Measurements from ENCODE around the gene F7. TPM values are rescaled to one million over a fixed set of nuclear protein-coding genes. Genes with fewer than 3 reads are reported as not detected.

F7 gene
- total and polyA plus RNA-seq, 2 donors, result 0.14 to 0.24 TPM

GRCh38 chr13:113140677-113141600, 35.3 kb downstream of the F7 start:
- Histone ChIP-seq H3K4me3 (ENCODE audit: low read length in 2 of 2) (no peak overlapping the region), H3K4me1 (ENCODE audit: control insufficient read depth in 2 of 2, insufficient read depth in 2 of 2, low read length in 2 of 2) (no peaks in the 10 kb centered on the region), H3K27ac (ENCODE audit: low read depth in 1 of 2, low read length in 1 of 2) (no peak overlapping the region), H3K9me3 (ENCODE audit: control insufficient read depth in 2 of 2, insufficient read depth in 1 of 2, low read length in 1 of 2) (no peaks in the 10 kb centered on the region), H3K36me3 (ENCODE audit: control insufficient read depth in 2 of 2, insufficient read depth in 2 of 2, low read length in 1 of 2) (no peaks in the 10 kb centered on the region), H3K27me3 (ENCODE audit: control insufficient read depth in 2 of 2, insufficient read depth in 1 of 2, low read length in 1 of 2) (peaks cover 0 to 10% of the 10 kb centered on the region in 2 donors)
- DNase-seq (ENCODE audit: low read depth in 6 of 9, low spot score in 9 of 9), result no peak
- WGBS, result 96% methylated on average over 26 of the region's 26 CpGs

GRCh38 chr13:113141601-113141970, 36.0 kb downstream of the F7 start:
- H3K27ac ChIP-seq (ENCODE audit: low read depth in 1 of 2, low read length in 1 of 2), result no peak overlapping the region
- no peaks in the 10 kb centered on the region for H3K4me1 ChIP-seq (ENCODE audit: control insufficient read depth in 2 of 2, insufficient read depth in 2 of 2, low read length in 2 of 2)
- no peak overlapping the region for H3K4me3 ChIP-seq (ENCODE audit: low read length in 2 of 2)
- peaks cover 0 to 11% of the 10 kb centered on the region in 2 donors for H3K27me3 ChIP-seq (ENCODE audit: control insufficient read depth in 2 of 2, insufficient read depth in 1 of 2, low read length in 1 of 2)
- no peaks in the 10 kb centered on the region for H3K36me3 ChIP-seq (ENCODE audit: control insufficient read depth in 2 of 2, insufficient read depth in 2 of 2, low read length in 1 of 2)
- WGBS, result 97% methylated on average over 18 of the region's 18 CpGs
- DNase-seq (ENCODE audit: low read depth in 6 of 9, low spot score in 9 of 9), result no peak
- no peaks in the 10 kb centered on the region for H3K9me3 ChIP-seq (ENCODE audit: control insufficient read depth in 2 of 2, insufficient read depth in 1 of 2, low read length in 1 of 2)

- Histone ChIP-seq H3K9me3 (ENCODE audit: control insufficient read depth in 2 of 2, insufficient read depth in 1 of 2, low read length in 1 of 2) (no peaks in the 10 kb centered on the region), H3K36me3 (ENCODE audit: control insufficient read depth in 2 of 2, insufficient read depth in 2 of 2, low read length in 1 of 2) (no peaks in the 10 kb centered on the region), H3K4me1 (ENCODE audit: control insufficient read depth in 2 of 2, insufficient read depth in 2 of 2, low read length in 2 of 2) (no peaks in the 10 kb centered on the region), H3K27me3 (ENCODE audit: control insufficient read depth in 2 of 2, insufficient read depth in 1 of 2, low read length in 1 of 2) (peaks cover 0 to 11% of the 10 kb centered on the region in 2 donors), H3K27ac (ENCODE audit: low read depth in 1 of 2, low read length in 1 of 2) (no peak overlapping the region), H3K4me3 (ENCODE audit: low read length in 2 of 2) (no peak overlapping the region)
- 92% methylated on average over 7 of the region's 7 CpGs for WGBS
- no peak for DNase-seq (ENCODE audit: low read depth in 6 of 9, low spot score in 9 of 9)
These were observed 37.3 kb downstream of the F7 start for GRCh38 chr13:113142876-113143275.

- H3K4me3 ChIP-seq (ENCODE audit: low read length in 2 of 2), result no peak overlapping the region
- WGBS, result 93% methylated on average over 39 of the region's 39 CpGs
- DNase-seq (ENCODE audit: low read depth in 6 of 9, low spot score in 9 of 9), result no peak
- no peak overlapping the region for H3K27ac ChIP-seq (ENCODE audit: low read depth in 1 of 2, low read length in 1 of 2)
- H3K36me3 ChIP-seq (ENCODE audit: control insufficient read depth in 2 of 2, insufficient read depth in 2 of 2, low read length in 1 of 2), result no peaks in the 10 kb centered on the region
- no peaks in the 10 kb centered on the region for H3K9me3 ChIP-seq (ENCODE audit: control insufficient read depth in 2 of 2, insufficient read depth in 1 of 2, low read length in 1 of 2)
- peaks cover 0 to 11% of the 10 kb centered on the region in 2 donors for H3K27me3 ChIP-seq (ENCODE audit: control insufficient read depth in 2 of 2, insufficient read depth in 1 of 2, low read length in 1 of 2)
- no peaks in the 10 kb centered on the region for H3K4me1 ChIP-seq (ENCODE audit: control insufficient read depth in 2 of 2, insufficient read depth in 2 of 2, low read length in 2 of 2)
These were observed 38.1 kb downstream of the F7 start for GRCh38 chr13:113143466-113144254.

- Histone ChIP-seq H3K27ac (ENCODE audit: low read depth in 1 of 2, low read length in 1 of 2) (no peak overlapping the region), H3K4me1 (ENCODE audit: control insufficient read depth in 2 of 2, insufficient read depth in 2 of 2, low read length in 2 of 2) (no peaks in the 10 kb centered on the region), H3K4me3 (ENCODE audit: low read length in 2 of 2) (no peak overlapping the region), H3K9me3 (ENCODE audit: control insufficient read depth in 2 of 2, insufficient read depth in 1 of 2, low read length in 1 of 2) (peaks cover 0 to 2% of the 10 kb centered on the region in 2 donors), H3K27me3 (ENCODE audit: control insufficient read depth in 2 of 2, insufficient read depth in 1 of 2, low read length in 1 of 2) (peaks cover 0 to 5% of the 10 kb centered on the region in 2 donors), H3K36me3 (ENCODE audit: control insufficient read depth in 2 of 2, insufficient read depth in 2 of 2, low read length in 1 of 2) (no peaks in the 10 kb centered on the region)
- no peak for DNase-seq (ENCODE audit: low read depth in 6 of 9, low spot score in 9 of 9)
- WGBS, result 91% methylated on average over 12 of the region's 12 CpGs
These were observed 38.7 kb downstream of the F7 start for GRCh38 chr13:113144255-113144629.

- H3K4me1 ChIP-seq (ENCODE audit: control insufficient read depth in 2 of 2, insufficient read depth in 2 of 2, low read length in 2 of 2), result no peaks in the 10 kb centered on the region
- no peaks in the 10 kb centered on the region for H3K36me3 ChIP-seq (ENCODE audit: control insufficient read depth in 2 of 2, insufficient read depth in 2 of 2, low read length in 1 of 2)
- no peak for DNase-seq (ENCODE audit: low read depth in 6 of 9, low spot score in 9 of 9)
- H3K27me3 ChIP-seq (ENCODE audit: control insufficient read depth in 2 of 2, insufficient read depth in 1 of 2, low read length in 1 of 2), result peaks cover 0 to 8% of the 10 kb centered on the region in 2 donors
- H3K27ac ChIP-seq (ENCODE audit: low read depth in 1 of 2, low read length in 1 of 2), result no peak overlapping the region
- peaks cover 0 to 2% of the 10 kb centered on the region in 2 donors for H3K9me3 ChIP-seq (ENCODE audit: control insufficient read depth in 2 of 2, insufficient read depth in 1 of 2, low read length in 1 of 2)
- WGBS, result 89% methylated on average over 12 of the region's 12 CpGs
- H3K4me3 ChIP-seq (ENCODE audit: low read length in 2 of 2), result no peak overlapping the region
These were observed 39.9 kb downstream of the F7 start for GRCh38 chr13:113145496-113145895.

- no peak for DNase-seq (ENCODE audit: low read depth in 6 of 9, low spot score in 9 of 9)
- no peak overlapping the region for H3K27ac ChIP-seq (ENCODE audit: low read depth in 1 of 2, low read length in 1 of 2)
These were observed 40.5 kb downstream of the F7 start for GRCh38 chr13:113145911-113146598.

GRCh38 chr13:113146750-113147149, 41.2 kb downstream of the F7 start:
- Histone ChIP-seq H3K4me1 (ENCODE audit: control insufficient read depth in 2 of 2, insufficient read depth in 2 of 2, low read length in 2 of 2) (no peaks in the 10 kb centered on the region), H3K9me3 (ENCODE audit: control insufficient read depth in 2 of 2, insufficient read depth in 1 of 2, low read length in 1 of 2) (peaks cover 0 to 2% of the 10 kb centered on the region in 2 donors), H3K27ac (ENCODE audit: low read depth in 1 of 2, low read length in 1 of 2) (no peak overlapping the region), H3K27me3 (ENCODE audit: control insufficient read depth in 2 of 2, insufficient read depth in 1 of 2, low read length in 1 of 2) (peaks cover 0 to 19% of the 10 kb centered on the region in 2 donors), H3K4me3 (ENCODE audit: low read length in 2 of 2) (no peak overlapping the region), H3K36me3 (ENCODE audit: control insufficient read depth in 2 of 2, insufficient read depth in 2 of 2, low read length in 1 of 2) (no peaks in the 10 kb centered on the region)
- 93% methylated on average over 9 of the region's 9 CpGs for WGBS
- no peak for DNase-seq (ENCODE audit: low read depth in 6 of 9, low spot score in 9 of 9)

More at GRCh38 chr13:113145911-113146598, 40.5 kb downstream of the F7 start:
- H3K4me1 ChIP-seq (ENCODE audit: control insufficient read depth in 2 of 2, insufficient read depth in 2 of 2, low read length in 2 of 2), result no peaks in the 10 kb centered on the region
- no peaks in the 10 kb centered on the region for H3K36me3 ChIP-seq (ENCODE audit: control insufficient read depth in 2 of 2, insufficient read depth in 2 of 2, low read length in 1 of 2)
- peaks cover 0 to 14% of the 10 kb centered on the region in 2 donors for H3K27me3 ChIP-seq (ENCODE audit: control insufficient read depth in 2 of 2, insufficient read depth in 1 of 2, low read length in 1 of 2)
- 93% methylated on average over 15 of the region's 15 CpGs for WGBS
- H3K4me3 ChIP-seq (ENCODE audit: low read length in 2 of 2), result no peak overlapping the region
- peaks cover 0 to 2% of the 10 kb centered on the region in 2 donors for H3K9me3 ChIP-seq (ENCODE audit: control insufficient read depth in 2 of 2, insufficient read depth in 1 of 2, low read length in 1 of 2)
